ENCODE data around the gene ST6GALNAC3.
A peak's percentile ranks its signal among the peaks of the same experiment; 100 is the strongest.

Gene ST6GALNAC3

DNA sequence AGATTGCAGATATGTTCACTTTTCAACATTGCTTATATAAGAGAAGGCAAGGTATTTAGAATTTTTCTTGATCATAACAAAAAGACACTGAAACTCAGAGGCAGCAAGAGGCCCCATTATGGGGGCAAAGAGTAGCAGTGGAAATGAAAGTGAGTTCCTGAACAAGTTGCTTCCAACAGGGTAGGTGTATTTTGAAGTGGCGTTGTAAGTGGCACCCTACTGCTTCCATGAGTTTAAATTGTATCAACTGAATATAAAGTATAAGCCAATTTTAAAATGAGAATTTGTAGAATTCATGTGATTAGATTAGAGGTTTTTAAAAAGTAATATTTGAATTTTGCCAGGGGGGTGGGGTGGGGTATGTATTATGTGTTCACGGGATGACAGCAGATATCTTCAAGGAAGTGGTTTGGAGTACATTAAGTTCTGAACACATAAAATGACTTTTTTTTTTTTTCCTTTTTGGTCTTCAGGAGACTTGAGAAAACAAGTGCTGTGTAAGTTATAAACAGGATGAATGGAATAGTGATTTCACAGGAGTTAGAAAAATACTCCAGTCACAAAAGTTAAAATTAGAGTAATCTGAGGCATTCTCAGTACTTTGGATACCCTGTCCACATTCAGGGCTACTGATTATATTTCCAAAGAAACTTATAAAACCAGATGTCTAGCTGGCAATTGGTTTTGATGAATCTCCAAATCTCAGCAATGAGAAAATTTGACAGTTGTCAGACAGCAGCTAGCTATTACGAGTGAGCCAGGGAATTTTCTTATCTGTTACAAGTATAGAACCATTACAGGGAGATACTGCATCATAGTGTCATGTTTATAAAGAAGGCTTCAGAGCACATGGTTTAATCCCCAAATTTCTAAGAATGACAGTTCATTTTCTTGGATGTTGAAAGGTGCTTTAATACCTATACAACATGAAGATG lies 182.0 kb downstream of the ST6GALNAC3 start:
- no peak for DNase-seq

DNA sequence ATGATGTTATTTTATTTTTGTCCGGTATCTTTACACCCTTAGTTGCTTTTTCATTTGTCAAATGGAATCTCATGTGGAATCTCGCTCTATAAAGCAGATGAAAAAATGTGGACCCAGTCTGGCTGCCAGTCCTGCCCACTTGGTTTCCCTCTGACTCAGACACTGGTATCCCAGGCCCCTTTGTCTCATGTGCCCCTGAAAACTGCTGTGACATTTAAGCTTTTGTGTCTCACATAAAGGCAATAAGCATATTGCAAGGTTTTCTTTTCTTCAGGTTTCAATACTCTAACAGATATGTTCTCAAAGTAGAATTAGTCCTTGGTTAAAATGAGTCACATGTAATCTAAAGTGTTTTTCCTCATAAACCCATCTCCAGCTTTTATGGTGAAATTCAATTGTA lies 183.3 kb downstream of the ST6GALNAC3 start:
- no peak for DNase-seq

DNA sequence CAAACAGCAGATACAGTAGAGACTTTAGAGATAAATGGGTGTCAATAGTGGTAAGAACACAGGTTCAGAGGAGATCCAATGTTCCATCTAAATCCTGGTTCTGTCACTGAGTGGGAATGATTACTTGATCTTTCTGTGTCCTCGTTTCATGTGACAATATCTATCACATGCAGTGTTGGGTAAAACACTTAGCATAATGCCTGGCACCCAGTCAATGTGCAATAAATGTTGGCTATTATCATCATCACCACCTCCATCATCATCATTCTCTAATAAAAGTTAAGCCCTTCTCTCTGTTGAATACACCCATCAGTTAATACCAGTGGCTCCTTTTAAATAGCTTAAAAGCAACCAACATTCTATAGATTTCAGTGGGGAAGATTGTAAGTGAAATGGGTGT lies 184.7 kb downstream of the ST6GALNAC3 start:
- DNase-seq = no peak

DNA sequence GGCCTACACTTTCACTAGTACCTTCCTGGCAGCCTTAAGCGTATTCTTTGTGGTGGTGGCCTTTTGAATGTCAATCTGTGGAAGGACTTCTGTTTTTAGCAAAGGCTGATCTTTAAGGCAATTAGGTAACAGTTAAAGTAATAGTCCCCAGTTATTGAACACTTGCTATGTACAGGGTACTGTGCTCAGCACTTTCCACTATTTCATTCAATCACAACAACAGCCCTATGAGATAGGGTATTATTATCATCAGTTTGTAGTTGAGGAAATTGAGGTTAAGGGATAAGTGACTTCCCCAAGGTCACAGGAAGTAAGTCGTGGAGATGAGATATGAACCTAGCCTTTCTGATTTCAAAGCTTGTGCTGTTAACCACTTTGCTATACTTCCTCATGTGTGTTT lies 185.7 kb downstream of the ST6GALNAC3 start:
- DNase-seq = no peak

DNA sequence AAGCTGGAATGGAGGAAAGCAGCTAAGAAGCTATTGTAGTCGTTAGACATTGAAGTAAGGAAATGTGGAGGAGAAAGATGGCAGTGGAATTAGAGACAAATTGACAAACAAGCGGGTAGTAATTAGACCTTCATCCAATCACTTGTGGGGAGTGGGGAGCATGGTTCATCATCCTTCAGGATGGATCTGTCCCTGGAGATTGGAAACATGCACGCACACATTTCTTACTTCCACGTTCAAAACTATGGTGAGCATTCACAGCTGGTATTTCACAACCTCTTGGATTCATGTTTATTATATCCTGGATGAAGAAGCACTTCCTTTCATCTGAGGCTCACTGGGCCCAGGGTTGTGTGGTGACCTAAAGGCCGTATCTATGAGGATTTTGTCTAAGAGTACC lies 188.1 kb downstream of the ST6GALNAC3 start:
- no peak for DNase-seq

DNA sequence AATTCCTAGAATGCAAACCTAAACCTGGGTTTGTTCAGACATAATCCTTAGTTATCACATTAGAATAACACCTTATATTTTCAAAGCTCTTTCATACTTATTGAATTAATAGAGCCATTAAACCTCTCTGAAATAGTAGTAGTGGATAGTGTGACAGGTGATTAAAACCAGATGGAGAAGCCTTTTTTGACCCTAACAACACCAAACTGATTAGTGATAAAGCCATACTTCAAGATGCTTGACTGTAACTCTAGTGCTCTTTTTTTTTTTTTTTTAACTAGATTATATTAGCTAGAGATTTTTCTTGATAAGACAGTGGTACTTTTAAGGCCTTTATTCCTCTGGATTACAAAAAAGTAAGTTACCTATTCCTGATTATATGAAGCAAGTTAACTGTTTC lies 190.1 kb downstream of the ST6GALNAC3 start:
- DNase-seq = no peak

DNA sequence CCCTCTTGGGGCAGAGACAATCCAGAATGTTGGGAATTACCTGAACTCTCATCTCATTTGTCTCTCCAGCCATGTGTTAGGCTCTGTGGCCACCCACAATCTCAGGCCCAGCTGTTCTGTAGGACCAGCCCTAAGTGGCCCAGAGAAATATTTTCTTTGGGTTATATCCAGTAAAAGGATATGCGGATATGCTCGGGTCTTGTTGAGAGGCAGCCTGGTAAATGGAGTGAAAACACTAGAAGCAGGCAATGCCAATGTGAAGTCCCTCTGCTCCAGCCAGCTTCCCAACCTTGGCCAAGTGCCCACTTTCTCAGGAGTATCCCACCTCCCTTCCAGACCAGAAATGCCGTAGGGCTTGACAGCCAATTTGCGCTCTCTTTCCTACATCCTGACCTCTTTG lies 192.2 kb downstream of the ST6GALNAC3 start:
- no peak for DNase-seq

DNA sequence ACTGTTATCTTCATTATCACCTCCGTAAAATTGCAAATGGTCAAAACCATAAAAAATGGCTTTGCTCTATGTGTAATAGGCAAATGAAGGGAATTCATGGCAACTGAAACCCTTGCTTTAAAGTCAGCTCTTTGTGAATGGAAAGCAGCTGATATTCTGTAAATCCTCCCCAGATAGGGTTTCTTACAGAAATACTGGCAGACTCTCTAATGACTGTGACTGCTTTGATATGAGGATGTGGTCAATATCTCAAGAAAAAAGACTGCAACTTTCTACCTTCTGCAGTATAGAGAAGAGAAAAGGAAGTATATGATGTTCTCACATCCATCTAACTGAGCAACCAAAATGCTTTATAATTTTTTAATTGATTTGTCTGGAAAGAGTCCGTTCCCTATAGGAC lies 193.1 kb downstream of the ST6GALNAC3 start:
- no peak for DNase-seq

DNA sequence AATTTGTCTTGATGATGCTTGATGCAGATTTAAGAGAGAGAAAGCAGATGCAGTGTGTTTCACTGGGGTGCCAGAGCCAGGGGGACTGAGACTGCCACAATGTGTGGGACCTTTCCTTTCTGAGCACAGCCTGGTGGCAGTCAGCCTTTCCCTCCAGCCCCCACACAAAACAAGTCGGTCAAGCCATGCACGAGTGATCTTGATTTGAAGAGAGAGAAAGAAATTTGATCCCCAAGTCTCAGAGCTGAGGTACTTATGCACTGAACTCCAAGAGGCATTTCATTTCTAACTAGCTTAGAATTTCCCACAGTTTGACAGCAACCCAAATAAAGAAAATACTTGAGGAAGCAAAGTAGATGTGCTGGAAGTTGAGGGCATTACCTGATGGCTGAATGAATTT lies 193.8 kb downstream of the ST6GALNAC3 start:
- DNase-seq = no peak

DNA sequence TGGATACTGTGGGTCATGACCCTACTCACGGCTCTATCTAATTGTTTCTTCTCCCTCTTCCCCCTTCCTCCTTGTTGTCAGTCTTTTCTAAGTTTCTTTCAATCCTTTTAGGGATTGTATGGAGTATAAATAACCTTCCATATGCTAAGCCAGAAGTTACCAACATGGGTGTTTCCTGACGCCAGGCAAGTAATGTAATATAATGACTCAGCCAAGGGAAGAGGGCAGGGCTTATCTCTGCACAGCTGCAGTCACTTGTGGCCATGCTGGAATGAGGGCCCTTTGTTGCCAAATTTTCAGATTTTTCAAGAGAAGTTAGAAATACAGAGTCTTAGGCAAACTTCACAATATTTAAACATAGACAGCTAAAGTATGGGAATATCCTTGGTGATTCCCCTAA lies 194.6 kb downstream of the ST6GALNAC3 start:
- DNase-seq = no peak

DNA sequence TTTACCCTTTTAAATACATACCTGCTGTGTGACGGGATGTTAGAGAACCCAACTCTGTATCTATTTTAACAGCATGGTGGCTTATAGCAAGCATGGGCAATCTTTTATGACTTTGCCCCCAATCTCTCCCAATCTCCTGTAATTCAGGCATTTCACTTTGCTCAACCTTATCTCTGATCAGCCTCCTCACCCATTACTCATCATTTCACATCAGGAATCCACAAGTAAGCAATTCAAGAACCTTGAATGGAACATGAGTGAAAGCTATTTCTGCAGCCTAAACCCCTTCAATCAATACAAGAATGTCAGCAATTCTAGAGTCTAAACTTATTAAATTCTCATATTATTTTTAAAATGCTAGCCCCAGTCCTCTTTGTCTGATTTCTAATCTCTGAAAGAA lies 199.8 kb downstream of the ST6GALNAC3 start:
- DNase-seq = no peak

DNA sequence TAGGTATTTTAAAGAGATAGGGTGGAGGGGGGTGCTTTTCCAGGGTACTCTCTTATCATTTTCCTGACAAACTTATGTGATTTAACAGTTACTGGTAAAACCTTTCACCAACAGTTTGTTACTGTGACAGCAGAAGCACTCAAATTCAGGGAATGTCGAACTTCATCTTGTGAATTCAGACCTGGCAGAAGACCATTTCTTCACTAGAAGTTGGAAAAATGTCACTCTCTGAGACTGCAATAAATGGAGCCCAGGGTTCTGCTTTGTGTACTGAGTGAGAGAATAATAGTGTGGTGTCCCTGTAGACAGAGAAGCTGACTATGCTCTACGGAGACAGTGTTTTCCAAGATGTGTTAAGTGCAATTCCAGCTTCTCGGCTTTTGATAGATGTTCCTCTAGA lies 200.2 kb downstream of the ST6GALNAC3 start:
- DNase-seq = no peak

DNA sequence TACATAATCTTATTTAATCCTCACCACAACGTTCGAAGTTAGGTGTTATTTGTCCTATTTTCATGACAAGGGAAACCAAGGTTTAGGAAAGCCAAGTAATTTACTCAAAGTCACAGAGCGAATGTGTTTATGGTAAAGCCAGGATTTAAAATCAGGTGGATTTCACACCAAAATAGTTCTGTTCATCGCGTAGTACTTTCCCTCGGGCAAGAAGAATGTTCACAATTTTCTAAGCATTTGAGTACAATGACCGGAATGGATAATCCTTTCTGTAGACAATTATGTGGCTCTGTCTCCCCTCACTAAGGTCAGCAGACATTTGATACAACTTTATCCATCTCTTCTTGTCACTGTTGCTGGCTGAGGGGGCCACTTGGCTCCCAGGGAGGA lies 204.2 kb downstream of the ST6GALNAC3 start:
- no peak for DNase-seq

DNA sequence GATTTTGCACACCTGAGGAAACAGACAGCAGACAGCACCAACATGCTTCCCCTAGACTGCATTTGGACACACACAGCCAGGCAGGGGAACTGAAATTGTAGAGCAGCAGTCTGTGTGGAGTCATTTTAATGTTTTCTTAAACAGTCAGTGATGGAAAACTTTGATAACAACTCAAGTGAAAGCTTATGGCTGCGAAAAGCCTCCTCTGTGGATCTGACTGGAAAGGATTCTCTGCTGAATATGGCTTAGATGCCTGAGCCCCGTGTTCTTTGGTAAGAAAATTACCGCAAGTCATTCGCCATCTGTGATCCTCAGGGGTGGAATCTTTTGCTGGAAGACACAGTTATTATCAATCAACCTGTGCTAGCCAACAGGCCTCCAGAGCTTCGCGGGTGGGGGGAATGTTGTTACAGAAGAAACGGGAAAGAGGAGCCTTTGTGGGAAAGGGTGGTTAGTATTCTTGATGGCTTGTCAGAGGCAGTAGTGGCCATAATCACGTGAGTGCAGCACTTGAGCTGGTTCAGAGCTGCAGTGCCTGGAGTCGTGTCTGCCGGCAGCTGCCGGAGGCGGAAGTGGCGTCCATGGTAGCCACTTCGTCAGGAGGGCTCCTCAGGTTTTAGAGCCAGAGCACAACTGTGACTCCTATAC lies 204.7 kb downstream of the ST6GALNAC3 start:
- DNase-seq = peak in 1 of 2 experiments; percentile 42

DNA sequence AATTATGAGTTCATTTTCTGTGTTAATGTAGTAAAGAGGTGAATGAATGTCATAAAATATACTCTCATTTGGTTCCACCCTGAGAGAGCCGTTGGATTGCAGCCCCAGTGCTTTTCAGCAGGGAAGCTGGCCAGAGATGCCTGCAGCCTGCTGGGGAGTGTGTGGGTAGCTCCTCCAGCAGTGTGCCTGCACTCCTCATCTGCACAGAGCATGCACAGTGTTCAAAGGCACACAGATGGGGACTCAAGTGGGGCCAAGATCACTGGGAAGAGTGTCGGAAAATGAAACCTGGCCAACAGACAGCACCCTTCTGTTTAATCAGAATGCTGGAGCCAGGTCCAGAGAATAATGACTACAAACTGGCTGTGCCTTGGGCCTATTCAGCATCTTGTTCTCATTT lies 206.8 kb downstream of the ST6GALNAC3 start:
- DNase-seq = no peak

DNA sequence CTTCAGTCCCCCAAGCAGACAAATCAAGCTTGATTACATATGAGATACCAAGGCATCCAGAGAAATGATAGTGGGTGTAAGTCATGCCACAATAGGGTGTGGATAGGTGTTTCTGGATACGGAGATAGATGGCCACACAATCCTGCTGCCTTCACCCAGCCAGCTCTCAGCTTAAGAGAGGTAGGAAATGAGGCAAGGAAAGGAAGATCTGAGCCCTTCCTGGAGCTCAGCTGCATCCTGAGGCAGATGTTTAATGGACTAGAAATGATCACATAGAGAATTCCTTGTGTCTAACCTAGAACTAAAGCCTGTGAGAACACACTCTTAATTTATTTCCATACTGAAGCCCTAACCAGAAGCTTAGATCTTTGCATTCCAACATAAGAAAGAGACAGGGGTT lies 210.3 kb downstream of the ST6GALNAC3 start:
- DNase-seq = no peak

DNA sequence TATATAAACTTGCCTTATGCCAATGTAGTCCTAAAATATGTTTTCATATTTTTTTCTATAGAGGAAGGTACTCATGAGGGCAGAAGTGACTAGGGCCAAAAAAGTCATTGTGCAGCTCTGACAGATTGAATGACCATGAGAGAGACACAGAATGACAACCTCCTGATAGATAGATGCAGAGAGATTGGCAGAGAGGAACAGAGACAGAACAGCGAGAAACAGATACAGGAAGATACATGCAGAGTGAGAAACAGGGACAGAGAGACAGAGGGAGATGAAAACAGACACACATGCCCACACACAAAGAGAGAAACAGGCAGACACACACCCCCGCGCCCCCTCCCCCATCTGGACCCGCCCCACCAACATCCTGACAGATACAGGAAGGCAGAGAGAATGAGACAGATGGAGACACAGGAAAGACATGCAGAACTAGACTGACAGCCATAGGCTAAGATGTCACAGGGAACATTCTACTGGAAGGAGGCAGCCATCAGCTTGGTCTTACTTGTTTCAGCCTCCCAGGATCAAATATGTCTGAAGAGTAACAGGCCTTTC lies 211.1 kb downstream of the ST6GALNAC3 start:
- no peak for DNase-seq

DNA sequence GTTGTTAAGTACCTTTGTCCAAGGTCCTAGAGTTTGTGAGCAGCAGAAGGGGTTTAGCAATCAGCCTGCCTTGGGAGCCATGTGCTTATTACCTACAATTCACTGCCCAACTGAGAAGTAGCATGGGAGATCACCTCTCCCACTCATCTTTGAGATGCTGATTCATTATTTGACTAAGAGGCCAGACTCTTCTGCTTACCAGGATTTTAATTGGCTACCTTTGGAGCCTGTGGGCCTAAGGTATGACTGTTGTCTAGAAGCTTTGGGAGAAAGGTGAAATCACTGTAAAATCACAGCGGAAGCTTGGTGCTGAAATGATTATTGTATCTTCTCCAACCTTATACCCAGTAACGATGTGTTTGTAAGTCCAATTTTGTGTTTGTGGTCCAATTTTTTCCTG lies 213.4 kb downstream of the ST6GALNAC3 start:
- no peak for DNase-seq

DNA sequence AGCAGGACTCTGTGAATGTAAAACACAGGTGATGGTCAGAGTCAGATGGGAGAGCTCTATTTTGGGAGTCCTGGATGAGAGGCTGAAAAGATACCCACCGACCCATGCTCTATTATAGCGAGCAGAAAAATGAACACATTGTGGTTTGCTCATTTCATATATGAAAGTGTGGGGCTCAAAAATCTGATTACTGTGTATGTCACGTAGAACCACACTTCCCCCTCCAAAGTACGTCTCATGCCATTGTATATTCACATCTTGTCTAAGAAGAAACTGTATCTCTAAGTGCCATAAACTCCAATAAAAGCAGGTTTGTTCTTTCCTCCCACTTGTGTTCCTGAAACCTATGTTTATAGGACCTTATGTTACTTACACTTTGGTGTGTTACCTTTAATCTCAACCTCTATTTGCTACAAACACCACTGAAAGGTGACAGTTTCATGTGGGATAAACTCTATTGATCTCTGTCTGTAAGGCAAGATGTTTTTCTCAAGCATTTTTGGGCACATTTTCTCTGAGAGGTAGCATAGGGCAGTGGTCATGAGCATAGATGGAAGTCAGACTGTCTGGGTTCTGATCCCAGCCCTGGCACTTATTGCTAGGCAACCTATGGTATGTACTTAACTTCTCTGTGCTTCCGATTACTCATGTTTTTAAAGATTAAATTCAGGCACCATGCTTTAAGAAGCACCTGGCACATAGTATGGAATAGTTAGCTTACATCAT lies 214.4 kb downstream of the ST6GALNAC3 start:
- DNase-seq = no peak

DNA sequence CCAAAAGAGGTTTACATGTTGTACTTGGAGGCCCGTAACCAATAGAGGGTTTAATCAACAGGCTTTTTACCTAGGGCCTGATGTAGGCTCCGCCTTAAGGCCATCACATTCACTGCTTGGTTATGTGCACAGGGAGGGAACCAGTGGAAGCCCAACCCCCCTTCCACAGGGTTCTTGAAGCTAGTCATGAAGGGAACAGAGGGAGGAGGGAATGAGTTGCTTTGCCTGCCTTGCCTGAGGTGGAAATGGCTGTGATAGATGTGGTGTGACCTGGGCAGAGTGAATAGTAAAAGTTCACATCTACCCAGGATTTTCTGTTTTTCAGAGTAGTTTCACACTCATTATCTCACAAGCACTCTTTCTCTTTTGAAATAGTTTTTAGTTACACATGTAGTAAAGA lies 215.1 kb downstream of the ST6GALNAC3 start:
- no peak for DNase-seq

DNA sequence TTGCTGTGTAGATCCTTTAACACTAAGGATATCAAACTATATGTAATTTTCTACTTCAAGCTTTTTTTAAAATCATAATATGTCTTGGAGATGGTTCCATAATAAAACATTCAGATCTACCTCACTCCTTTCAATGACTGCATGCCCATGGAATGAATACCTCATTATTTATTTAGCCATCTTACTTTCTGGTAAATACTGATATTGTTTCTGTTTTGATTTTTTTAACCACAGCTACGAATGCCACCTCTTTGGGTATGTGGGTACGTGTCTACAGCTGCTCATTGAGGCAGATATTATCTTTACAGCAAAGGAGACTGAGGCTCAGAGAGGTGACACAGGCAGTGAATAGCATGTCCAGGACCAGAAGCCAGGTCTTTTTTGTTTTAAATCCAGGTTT lies 215.7 kb downstream of the ST6GALNAC3 start:
- no peak for DNase-seq

DNA sequence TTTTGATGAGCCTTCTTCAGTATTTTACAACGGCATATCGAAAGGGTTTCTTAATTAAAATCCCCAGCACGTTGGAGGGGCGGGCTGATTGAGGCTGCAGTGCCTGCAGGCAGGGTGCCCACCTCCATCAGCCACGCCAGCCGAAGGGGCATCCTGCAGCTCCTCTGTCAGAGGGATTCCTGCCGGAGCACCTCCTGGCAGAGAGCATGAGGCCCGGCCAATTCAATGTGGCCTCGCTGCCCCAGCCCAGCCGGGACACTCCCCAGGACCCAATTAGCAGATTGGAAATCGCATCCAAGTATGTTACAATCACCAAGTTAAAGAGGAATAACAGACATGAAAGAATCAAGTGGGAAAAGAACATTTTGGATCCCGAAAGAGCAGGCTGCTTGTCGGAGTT lies 216.6 kb downstream of the ST6GALNAC3 start:
- no peak for DNase-seq

DNA sequence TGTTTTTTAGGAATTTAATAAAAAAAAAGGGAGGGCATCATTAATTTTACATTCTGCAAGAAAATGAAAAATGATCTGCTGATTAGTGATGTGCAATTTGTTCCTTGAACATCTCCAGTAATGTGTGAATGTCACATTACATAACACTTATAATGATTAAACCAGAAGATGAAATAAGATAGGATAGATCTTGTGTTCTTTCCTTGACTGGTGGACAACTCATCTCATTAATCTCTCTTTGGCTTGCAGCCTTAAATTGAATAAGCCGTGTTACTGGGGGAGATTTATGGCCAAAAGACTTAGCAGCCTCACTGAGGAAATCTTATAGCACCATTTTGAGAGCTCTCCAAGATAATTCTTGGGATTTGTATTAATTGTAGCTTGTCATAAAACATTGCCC lies 217.2 kb downstream of the ST6GALNAC3 start:
- no peak for DNase-seq

Measured in SHP77 (cell line).